ENCODE data around the gene TMPRSS9. TPM values are rescaled to one million over a fixed set of nuclear protein-coding genes. Genes with fewer than 3 reads are reported as not detected.

Gene TMPRSS9
- total RNA-seq, 4 donors from 2014 or later: 0.19 TPM; not detected in 3

GRCh38 chr19:2411709-2412108 is 51.6 kb downstream of the TMPRSS9 start:
- WGBS, 2 donors: 83 to 84% methylated on average over 8 of the region's 8 CpGs
- H3K4me1 ChIP-seq: no peaks in the 10 kb centered on the region
- H3K36me3 ChIP-seq: peaks cover 0 to 6% (median 0%) of the 10 kb centered on the region in 3 donors
- H3K9me3 ChIP-seq: peaks cover 0 to 7% (median 5%) of the 10 kb centered on the region in 3 donors
- no peak overlapping the region for H3K4me3 ChIP-seq
- DNase-seq: no peak
- no peak overlapping the region for H3K27ac ChIP-seq
- no peak for TF ChIP-seq CTCF (IDR thresholded peaks at IDR 0.05)
- TF ChIP-seq POLR2A (IDR thresholded peaks at IDR 0.05): no peak
- H3K27me3 ChIP-seq: peaks cover 0 to 29% (median 0%) of the 10 kb centered on the region in 4 donors
- intact Hi-C loops (cut with DNase I): no loop called here

GRCh38 chr19:2412449-2412848 is 52.4 kb downstream of the TMPRSS9 start:
- no peak for DNase-seq
- WGBS, 2 donors: 39 to 46% methylated on average over 2 of the region's 2 CpGs
- Histone ChIP-seq H3K27ac (no peak overlapping the region), H3K27me3 (peaks cover 0 to 29% (median 0%) of the 10 kb centered on the region in 4 donors), H3K36me3 (peaks cover 0 to 13% (median 0%) of the 10 kb centered on the region in 3 donors), H3K9me3 (peaks cover 0 to 7% (median 5%) of the 10 kb centered on the region in 3 donors), H3K4me1 (no peaks in the 10 kb centered on the region), H3K4me3 (no peak overlapping the region)
- intact Hi-C loops (cut with DNase I): no loop called here
- no peak for TF ChIP-seq CTCF (IDR thresholded peaks at IDR 0.05)
- no peak for TF ChIP-seq POLR2A (IDR thresholded peaks at IDR 0.05)

- H3K4me3 ChIP-seq: no peak overlapping the region
- no peaks in the 10 kb centered on the region for H3K4me1 ChIP-seq
- peaks cover 0 to 7% (median 5%) of the 10 kb centered on the region in 3 donors for H3K9me3 ChIP-seq
- H3K27ac ChIP-seq: no peak overlapping the region
- intact Hi-C loops (cut with DNase I): no loop called here
- H3K36me3 ChIP-seq: peaks cover 0 to 19% (median 0%) of the 10 kb centered on the region in 3 donors
- no peak for DNase-seq
- 67 to 74% methylated on average over 7 of the region's 7 CpGs for WGBS, 2 donors
- H3K27me3 ChIP-seq: peaks cover 0 to 23% (median 0%) of the 10 kb centered on the region in 4 donors
- no peak for TF ChIP-seq POLR2A (IDR thresholded peaks at IDR 0.05)
- no peak for TF ChIP-seq CTCF (IDR thresholded peaks at IDR 0.05)
Measured at GRCh38 chr19:2413159-2413558, 53.1 kb downstream of the TMPRSS9 start.

GRCh38 chr19:2413629-2414028 is 53.6 kb downstream of the TMPRSS9 start:
- Histone ChIP-seq H3K4me1 (no peaks in the 10 kb centered on the region), H3K27me3 (peaks cover 0 to 19% (median 0%) of the 10 kb centered on the region in 4 donors), H3K36me3 (peaks cover 0 to 19% (median 0%) of the 10 kb centered on the region in 3 donors), H3K27ac (no peak overlapping the region), H3K9me3 (peaks cover 0 to 7% (median 5%) of the 10 kb centered on the region in 3 donors), H3K4me3 (no peak overlapping the region)
- WGBS, 2 donors: 86 to 88% methylated on average over 4 to 13 of the region's 16 CpGs
- intact Hi-C loops (cut with DNase I): no loop called here
- DNase-seq: no peak
- no peak for TF ChIP-seq POLR2A (IDR thresholded peaks at IDR 0.05)
- TF ChIP-seq CTCF (IDR thresholded peaks at IDR 0.05): no peak

- intact Hi-C loops (cut with DNase I): no loop called here
- H3K9me3 ChIP-seq: no peaks in the 10 kb centered on the region
- TF ChIP-seq CTCF (IDR thresholded peaks at IDR 0.05): no peak
- no peak for TF ChIP-seq POLR2A (IDR thresholded peaks at IDR 0.05)
- H3K36me3 ChIP-seq: peaks cover 0 to 19% (median 0%) of the 10 kb centered on the region in 3 donors
- WGBS, 2 donors: 78 to 94% methylated on average over 5 to 8 of the region's 29 CpGs
- no peaks in the 10 kb centered on the region for H3K4me1 ChIP-seq
- peaks cover 0 to 4% (median 0%) of the 10 kb centered on the region in 4 donors for H3K27me3 ChIP-seq
- no peak overlapping the region for H3K4me3 ChIP-seq
- H3K27ac ChIP-seq: no peak overlapping the region
- DNase-seq: no peak
Measured at GRCh38 chr19:2415281-2415972, 55.4 kb downstream of the TMPRSS9 start.
